Activated CD8-positive, alpha-beta memory T cell treated with anti-CD3 and anti-CD28 coated beads for 4 hours (primary cell): ENCODE measurements around the gene CCDC187.

ENCODE experiments used
- DNase-seq, 2 donors: peaks; one replicate each; pipeline ENCODE4 v3.0.0-alpha.2; 2020; ENCODE audit warnings: low read depth in 2 of 2

The CCDC187 gene

GRCh38 chr9:136312436-136312835 lies 8.5 kb upstream of the CCDC187 start:
- no peak for DNase-seq

GRCh38 chr9:136312009-136312375 lies 8.1 kb upstream of the CCDC187 start:
- DNase-seq, result no peak

DNA sequence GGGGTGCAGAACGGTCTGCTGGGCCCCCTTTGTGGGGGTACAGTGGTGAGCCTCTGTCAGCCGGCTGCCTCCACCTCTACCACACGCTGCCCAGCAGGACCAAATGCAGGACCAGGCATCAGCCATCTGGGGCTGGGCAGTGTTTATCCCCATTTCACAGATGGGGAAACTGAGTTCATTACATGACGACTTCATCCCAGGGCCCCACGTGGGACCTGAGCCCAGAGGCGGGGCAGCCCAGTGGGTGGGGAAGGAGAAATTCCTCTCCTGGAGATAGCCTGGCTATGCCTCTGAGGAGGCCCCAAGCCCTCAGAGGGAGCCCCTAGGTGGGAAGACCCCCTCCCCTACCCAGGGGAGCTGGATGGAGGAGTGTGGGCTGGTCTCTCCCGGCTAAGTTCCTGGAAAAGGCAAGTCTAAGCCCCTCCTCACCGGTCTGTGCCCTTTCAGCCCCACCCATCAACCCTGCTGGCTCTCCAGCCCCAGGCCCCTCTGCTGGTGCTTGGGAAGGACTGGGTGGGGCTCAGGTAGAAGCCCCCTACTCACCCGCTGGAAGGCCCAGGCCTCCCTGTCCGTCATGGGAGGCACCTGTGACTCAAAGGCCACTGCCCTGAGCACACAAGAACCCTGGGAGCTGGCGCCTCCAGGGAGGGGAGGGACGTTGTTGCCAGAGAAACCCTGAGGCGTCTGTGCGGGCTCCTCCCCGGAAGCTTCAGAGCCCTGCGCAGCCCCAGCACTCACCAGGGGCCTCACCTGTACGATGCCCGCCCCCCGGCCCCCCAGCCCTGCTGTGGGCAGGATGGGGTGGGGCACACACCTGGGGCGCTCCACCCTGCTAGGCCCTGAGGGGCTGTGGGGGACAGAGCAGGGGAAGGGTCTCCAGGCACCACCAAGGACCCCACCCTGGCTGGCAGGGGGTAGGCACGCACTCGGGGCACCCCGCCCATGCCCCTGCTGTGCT lies 7.4 kb upstream of the CCDC187 start:
- no peak for DNase-seq

GRCh38 chr9:136310273-136311030 lies 6.6 kb upstream of the CCDC187 start:
- DNase-seq, result no peak

DNA sequence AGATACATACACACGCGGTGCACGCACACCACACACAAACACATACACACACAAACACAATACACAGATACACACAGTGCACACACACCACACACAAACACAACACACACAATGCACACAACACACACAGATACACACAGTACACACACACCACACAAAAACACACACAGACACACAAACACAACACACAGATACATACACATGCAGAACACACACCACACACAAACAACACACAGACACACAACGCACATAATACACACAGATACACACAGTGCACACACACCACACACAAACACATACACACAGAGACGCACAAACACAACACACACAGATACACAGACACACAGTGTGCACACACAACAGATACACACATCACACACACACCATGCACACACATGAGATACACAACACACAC lies 5.9 kb upstream of the CCDC187 start:
- DNase-seq, result no peak

- no peak for DNase-seq
These were observed 5.4 kb upstream of the CCDC187 start for GRCh38 chr9:136309101-136309801.

DNA sequence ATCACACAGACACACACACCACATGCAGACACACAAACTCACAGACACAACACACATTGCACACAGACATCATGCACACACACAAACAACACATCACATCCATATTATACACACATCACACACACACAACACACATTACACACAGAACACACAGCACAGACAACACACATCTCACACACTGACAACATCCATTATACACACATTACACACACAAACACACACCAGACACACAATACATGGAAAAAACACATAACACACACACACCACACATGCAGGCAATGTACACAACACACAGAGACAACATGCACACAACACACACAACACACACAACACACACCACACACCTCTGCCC lies 4.8 kb upstream of the CCDC187 start:
- no peak for DNase-seq

- no peak for DNase-seq
These were observed 4.3 kb upstream of the CCDC187 start for GRCh38 chr9:136308006-136308701.

- DNase-seq, result no peak
These were observed 3.4 kb upstream of the CCDC187 start for GRCh38 chr9:136307215-136307750.

DNA sequence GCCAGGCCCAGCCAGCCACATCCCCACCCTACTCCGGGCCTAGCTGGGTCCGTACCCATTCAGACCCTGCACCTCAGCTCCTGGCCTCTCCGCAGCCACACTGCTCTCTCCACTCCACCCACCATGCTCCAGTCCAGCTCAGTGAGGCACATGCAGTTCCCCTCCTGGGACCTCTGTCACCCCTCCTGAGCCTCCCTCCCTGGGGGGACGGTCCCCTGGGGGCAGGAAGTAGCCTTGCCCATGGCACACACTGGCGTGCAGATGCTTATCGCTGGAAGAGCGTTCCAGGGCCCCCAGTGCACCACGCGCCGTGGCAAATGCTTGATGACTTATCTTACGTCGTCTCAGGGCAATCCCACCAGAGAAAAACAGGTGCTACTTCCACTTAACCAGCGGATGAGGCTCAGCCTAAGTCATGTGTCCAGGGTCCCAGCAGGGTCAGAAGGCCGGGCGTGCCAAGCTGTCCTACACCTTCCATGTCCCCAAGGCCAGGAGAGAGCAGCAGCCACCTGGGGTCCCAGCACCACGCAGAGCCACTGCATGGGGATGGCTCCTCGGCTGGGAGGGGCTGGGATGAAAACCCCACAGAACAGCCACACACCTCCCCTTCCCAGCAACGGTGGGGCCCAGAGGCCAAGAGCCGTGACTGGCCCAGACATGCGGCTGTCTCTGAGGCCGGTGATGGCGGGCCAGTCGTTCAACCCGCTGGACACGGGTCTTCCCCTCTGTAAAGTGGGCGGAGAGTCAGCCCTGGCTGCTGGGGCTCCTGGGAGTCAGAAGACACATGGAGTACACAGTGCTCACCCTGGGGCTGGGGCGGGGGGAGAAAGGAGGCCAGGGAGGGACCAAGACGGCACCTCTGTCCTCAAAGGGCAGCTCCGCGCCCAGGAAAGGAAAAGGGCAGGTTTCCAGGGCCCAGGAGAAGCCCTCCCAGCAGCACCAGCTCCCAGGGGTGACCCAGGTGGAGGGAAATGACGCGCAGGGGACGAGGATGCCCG lies 2.6 kb upstream of the CCDC187 start:
- no peak for DNase-seq

GRCh38 chr9:136305804-136306203 lies 1.9 kb upstream of the CCDC187 start:
- no peak for DNase-seq

DNA sequence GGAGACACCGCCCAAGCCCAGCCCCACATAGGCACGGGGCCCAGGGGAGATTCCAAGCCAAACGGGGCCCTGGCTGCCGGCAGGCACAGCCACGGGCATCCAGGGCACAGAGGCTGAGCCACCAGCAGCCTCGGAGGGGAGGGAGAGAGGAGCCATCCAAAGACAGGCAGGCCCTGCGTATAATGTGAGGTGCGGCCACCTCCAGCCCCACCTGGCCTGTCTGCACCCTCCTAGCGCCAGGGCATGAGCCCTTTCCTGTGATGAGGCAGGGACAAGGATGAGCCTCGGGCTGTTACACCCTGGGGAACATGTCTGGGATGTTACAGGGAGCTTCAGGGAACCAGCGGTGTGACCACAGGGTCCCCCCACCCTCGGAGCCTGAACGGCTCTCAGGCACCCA lies 1.1 kb upstream of the CCDC187 start:
- DNase-seq, result no peak

DNA sequence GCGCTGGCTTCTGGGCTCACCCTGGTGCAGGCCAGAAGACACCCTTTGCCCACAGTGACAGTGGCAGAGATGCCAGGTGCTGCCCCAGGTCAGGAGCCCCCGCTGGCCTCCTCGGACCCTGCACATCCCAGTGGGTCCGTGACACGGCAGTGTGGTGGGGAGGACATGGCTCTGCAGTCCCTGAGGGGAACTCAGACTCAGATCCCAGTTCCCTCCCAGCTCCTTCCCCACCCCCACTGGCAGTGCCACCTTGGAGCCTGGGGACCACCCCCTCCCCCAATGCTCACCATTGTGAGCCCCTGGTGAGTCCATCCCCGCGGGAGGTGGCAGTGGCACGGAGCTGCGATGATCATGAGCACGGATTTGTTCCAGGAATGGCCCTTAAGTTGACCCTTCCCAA lies 562 bp upstream of the CCDC187 start:
- no peak for DNase-seq

- no peak for DNase-seq
These were observed 649 bp downstream of the CCDC187 start for GRCh38 chr9:136303066-136303824.

DNA sequence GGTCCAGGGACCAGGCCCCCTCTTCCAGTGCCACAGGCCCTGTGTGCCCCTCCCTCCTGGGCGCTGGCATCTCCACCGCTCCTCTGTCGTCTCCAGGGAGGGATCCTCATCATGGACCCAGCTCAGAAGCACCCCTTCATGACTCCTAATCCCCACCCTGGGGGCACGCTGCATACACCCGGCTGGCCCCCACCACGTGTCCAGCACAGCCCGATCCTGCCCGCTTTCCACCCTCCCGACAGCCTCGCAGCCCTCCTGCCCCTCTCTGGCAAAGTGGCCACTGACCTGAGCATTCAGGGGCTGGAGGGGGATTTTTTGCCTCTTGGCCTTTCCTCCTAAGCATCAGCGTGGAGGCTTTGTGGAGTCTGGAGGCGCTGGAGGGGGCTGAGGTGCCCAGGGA lies 1.4 kb downstream of the CCDC187 start:
- DNase-seq, result no peak

DNA sequence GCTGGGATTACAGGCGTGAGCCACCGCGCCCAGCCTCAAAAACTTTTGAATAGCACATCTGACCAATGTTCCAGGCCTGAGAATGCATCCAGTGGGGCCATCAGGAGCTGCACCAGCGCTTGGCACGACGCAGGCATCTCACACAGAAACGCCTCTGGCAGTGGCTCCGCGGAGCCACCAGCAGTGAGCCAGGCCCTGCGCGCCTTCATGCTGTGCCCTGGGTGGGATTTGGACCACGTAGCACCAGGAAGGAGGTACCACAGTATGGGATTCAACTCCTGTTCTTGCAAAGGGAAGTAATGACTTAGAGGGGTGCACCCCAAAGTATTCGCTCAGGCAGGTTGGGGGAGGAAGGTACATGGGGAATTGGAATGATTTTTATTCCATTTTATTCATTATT lies 3.0 kb downstream of the CCDC187 start:
- no peak for DNase-seq

GRCh38 chr9:136300016-136300545 lies 3.8 kb downstream of the CCDC187 start:
- no peak for DNase-seq

GRCh38 chr9:136299541-136299940 lies 4.4 kb downstream of the CCDC187 start:
- DNase-seq, result no peak

GRCh38 chr9:136299116-136299515 lies 4.8 kb downstream of the CCDC187 start:
- DNase-seq, result no peak
